Activated CD4-positive, CD25-positive, alpha-beta regulatory T cell treated with anti-CD3 and anti-CD28 coated beads, Interleukin-2, amount 50 U/mL, for 16 hours (primary cell): ENCODE results near the gene EME2.

Experiments
- DNase-seq: peaks from one replicate; pipeline ENCODE4 v3.0.0-alpha.2; 2020; ENCODE audit warnings: low read depth, low spot score

Gene EME2

DNA sequence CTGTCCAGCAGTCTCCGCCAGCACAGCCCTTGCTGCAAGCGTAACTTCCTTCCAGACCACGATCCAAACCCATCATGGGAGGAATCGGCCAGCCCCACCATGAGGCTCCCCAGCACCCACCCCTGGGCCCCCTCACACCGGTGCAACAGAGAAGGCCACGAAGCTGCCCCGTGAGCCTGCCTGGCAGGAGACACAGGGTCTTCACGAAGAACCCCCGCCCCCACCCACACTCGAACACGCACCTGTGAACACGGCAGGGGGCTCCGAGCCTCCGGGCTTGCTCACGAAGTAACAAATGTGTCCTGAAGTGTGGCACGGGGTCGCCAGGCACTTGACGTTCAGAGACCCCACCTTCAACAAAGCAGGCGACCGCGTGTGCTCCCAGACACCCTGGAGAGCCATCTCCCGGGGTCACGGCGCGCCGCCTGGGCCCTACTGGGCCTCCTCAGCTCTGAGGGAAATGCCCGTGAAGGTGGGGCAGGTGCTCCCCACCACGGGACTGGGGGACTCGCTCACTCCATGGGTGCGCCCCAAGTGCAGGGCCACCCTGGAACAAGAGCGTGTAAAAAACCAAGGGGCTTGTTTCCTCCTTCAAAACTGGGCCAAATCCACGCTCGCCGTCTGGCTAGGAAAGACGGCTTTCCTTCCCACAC lies 46.4 kb downstream of the EME2 start:
- no peak for DNase-seq

DNA sequence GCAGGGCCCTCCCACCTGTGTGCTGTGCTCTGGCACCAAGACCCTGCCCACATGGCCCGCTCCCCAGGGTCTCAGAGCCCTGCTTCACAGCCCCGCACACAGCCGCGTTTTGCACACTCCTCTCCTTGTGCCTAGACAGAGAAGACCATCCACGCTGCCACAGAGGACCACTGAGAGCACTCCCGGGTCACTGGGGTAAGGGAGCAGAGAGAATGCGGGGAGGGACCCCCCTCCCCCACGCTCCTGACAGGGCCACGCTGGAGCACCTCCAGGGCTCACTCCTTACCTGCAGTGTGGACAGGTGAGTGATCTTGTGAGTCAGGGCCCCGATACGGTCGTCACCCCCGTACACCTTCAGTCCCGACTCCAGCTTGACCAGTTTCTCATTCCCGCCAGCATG lies 47.0 kb downstream of the EME2 start:
- DNase-seq: no peak

DNA sequence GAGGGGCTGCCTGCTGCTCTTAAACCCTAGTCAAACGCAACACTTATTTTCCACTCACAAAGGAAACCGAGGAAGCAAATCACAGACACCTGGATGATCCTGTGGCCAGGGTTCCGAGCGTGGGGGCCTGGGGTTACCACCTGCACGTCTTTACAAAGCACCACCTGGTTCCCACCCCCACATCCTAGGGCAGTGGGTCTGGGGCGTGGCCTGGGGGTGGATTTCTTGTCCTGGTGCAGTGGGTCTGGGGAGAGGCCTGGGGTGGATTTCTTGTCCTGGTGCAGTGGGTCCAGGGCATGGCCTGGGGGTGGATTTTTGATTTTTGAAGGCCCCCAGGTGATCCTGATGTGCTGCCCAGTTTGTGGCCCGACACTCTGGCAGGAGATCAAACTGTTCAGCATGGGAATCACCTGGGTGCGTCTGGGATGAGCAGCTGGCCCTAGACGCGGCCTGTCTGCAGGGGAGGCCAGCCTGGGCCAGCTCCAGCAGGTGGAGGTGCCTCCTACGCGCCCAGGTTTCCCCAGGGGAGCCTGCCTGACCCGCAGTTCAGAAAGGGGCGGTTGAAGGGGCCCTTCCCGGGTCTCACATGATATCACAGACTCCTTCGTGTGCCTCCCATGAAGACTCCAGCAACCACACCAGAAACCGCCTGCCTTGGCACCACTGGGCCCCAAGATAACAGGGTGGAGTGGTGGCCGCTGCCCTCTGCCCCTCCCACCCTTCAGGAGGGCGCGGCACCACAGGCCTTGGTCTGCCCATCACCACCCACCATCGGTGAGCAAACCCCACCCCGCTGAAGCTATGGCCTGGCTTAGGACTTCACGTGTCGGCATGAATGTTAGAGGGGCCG lies 47.7 kb downstream of the EME2 start:
- no peak for DNase-seq

GRCh38 chr16:1820946-1821290 lies 48.3 kb downstream of the EME2 start:
- DNase-seq: no peak

DNA sequence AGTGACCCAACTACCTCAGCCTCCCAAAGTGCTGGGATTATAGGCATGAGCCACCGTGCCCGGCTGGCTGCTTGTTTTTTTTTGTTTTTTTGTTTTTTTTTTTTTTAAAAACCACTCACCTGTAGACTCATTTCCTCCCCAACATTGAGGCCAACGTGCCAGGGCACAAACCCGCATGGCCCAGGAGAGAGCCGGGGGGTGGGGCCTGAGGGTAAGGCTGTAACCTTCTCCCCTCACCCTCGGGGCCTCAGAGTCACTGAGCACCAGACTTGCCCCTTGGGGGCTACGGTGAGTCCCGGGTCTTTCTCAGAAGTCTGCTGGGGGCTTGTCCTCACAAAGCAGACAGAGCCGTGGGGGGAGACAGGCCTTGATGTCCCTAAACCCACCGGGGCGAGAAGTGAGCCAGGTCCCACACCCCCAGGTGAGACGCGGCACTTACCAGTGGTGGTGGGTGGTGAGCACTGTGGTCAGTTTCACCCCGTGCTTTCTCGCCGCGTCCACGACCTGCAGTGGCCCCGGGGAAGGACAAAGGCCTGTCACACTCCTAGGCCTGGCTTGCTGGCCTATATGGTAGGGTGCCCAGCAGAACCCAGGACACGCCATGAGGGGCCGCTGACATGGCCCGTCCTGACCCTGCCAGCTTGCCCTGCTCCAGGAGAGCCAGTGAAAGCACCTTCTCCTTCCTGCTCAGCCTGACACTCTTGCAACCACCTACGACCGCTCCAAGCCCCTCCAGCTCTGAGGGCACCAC lies 49.4 kb downstream of the EME2 start:
- no peak for DNase-seq

DNA sequence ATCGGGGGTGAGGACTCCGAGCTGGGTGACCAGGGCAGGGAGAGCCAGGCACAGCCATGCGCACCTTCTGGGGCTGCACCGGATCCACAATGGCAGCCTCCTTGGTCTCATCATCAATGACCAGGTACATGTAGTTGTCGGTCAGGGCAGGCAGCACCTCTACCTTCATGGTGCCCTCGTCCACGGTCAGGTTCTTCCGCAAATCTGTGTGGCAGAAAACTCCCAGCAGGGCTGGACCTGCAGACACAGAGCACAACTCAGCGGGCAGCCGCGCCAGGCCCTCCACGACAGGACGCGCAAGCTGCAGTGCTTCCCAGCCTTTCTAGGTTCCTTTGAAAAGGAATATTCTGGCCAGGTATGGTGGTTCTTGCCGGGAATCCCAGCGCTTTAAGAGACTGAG lies 50.2 kb downstream of the EME2 start:
- DNase-seq: no peak

- DNase-seq: no peak
Measured at GRCh38 chr16:1823821-1824220, 51.2 kb downstream of the EME2 start.

- DNase-seq: no peak
Measured at GRCh38 chr16:1825381-1825863, 52.8 kb downstream of the EME2 start.
